ENCODE data around the gene USP49.

GRCh38 chr6:41748542-41748941 lies 146.6 kb downstream of the USP49 start:
- TF ChIP-seq CTCF (IDR thresholded peaks at IDR 0.05) = no peak
- TF ChIP-seq ZFX (IDR thresholded peaks at IDR 0.05; ENCODE audit: borderline replicate concordance) = no peak

All from 22Rv1 (cell line).